HepG2 (cell line): ENCODE data around the gene ACSM3. TPM values are rescaled to one million over a fixed set of nuclear protein-coding genes. Genes with fewer than 3 reads are reported as not detected.
A peak's percentile ranks its signal among the peaks of the same experiment; 100 is the strongest.

Experiments used
- AKAP8 ChIP-seq: sonication (generic); formaldehyde crosslinking; IDR thresholded peaks from 2 replicates; pipeline ENCODE4 v1.5.1; 2020; ENCODE audit warnings: mild to moderate bottlenecking, missing genetic modification reagents
- ASH2L ChIP-seq: fragments of 300-600, 200-600 bp; sonication (generic); IDR thresholded peaks from 2 replicates; pipeline ENCODE4 v1.7.0; 2017; ENCODE audit warnings: low read depth, mild to moderate bottlenecking, moderate library complexity, mixed read lengths, low read length; ENCODE audit not compliant: insufficient read length
- ATF7 ChIP-seq, 2 experiments: fragments of 450-650 bp in 1 of 2; sonication (generic) in 1 of 2; formaldehyde crosslinking in 1 of 2; IDR thresholded peaks; 2 replicates each; pipeline versions ENCODE4 v1.4.0 to v1.6.1; 2016 to 2020; ENCODE audit warnings: antibody characterized with exemption in 1 of 2, mild to moderate bottlenecking in 1 of 2, missing genetic modification reagents in 1 of 2
- GRHL1 ChIP-seq: sonication (generic); formaldehyde crosslinking; conservative IDR thresholded peaks from 2 replicates; pipeline ENCODE4 v1.8.0; 2022; ENCODE audit warnings: missing genetic modification reagents
- HMG20B ChIP-seq: conservative IDR thresholded peaks from 2 replicates; pipeline ENCODE4 v1.6.1; 2016; ENCODE audit warnings: missing genetic modification reagents, missing compliant biosample characterization
- HOMEZ ChIP-seq: IDR thresholded peaks from 2 replicates; pipeline ENCODE4 v1.6.1; 2016; ENCODE audit warnings: low read depth
- NCOA5 ChIP-seq: sonication (generic); formaldehyde crosslinking; IDR thresholded peaks from 2 replicates; pipeline ENCODE4 v1.4.0; 2020; ENCODE audit warnings: missing genetic modification reagents
- PRDM10 ChIP-seq: sonication (generic); formaldehyde crosslinking; IDR thresholded peaks from 2 replicates; pipeline ENCODE4 v1.4.0; 2020; ENCODE audit warnings: low read depth, missing genetic modification reagents
- PRDM4 ChIP-seq: sonication (generic); formaldehyde crosslinking; IDR thresholded peaks from 2 replicates; pipeline ENCODE4 v1.9.0; 2021; ENCODE audit warnings: missing genetic modification reagents, borderline replicate concordance
- STAT5B ChIP-seq: sonication (generic); formaldehyde crosslinking; IDR thresholded peaks from 2 replicates; pipeline ENCODE4 v1.4.0; 2020; ENCODE audit warnings: missing genetic modification reagents
- SUZ12 ChIP-seq: fragments of 150-350 bp; IDR thresholded peaks from 2 replicates; pipeline ENCODE4 v1.6.1; 2014; ENCODE audit warnings: low read depth, low read length
- TFAP4 ChIP-seq: sonication (generic); IDR thresholded peaks from 2 replicates; pipeline ENCODE4 v1.6.1; 2016; ENCODE audit warnings: low read depth, borderline replicate concordance
- ZKSCAN8 ChIP-seq: IDR thresholded peaks from 2 replicates; pipeline ENCODE4 v1.6.1; 2016; ENCODE audit warnings: borderline replicate concordance, missing genetic modification reagents, missing compliant biosample characterization
- ZNF446 ChIP-seq: sonication (generic); formaldehyde crosslinking; IDR thresholded peaks from 2 replicates; pipeline ENCODE4 v1.5.0; 2020; ENCODE audit warnings: mild to moderate bottlenecking, missing genetic modification reagents
- ZNF629 ChIP-seq: sonication (generic); formaldehyde crosslinking; conservative IDR thresholded peaks from 2 replicates; pipeline ENCODE4 v1.5.0; 2020; ENCODE audit warnings: missing genetic modification reagents
- ZNF737 ChIP-seq: sonication (generic); formaldehyde crosslinking; IDR thresholded peaks from 2 replicates; pipeline ENCODE4 v1.5.0; 2020; ENCODE audit warnings: missing genetic modification reagents, mild to moderate bottlenecking, borderline replicate concordance
- ZNF747 ChIP-seq: sonication (generic); formaldehyde crosslinking; IDR thresholded peaks from 2 replicates; pipeline ENCODE4 v1.8.1; 2023; ENCODE audit warnings: missing genetic modification reagents, mild to moderate bottlenecking, borderline replicate concordance
- polyA plus RNA-seq, 8 experiments: library from polyadenylated mRNA; depleted of rRNA in 3 of 8; stranded (reverse) in 7 of 8; unstranded in 1 of 8; fragments of >200 nt; fragmentation: Illumina TruSeq in 4 of 8; extraction: Trizol in 4 of 8; gene quantifications; 2 replicates each; pipeline versions ENCODE4 v1.2.1 to v1.2.3, GENCODE V29; 2011 to 2016; ENCODE audit warnings: low read depth in 4 of 8, missing spikeins in 1 of 8, mixed read lengths in 1 of 8; ENCODE audit not compliant: insufficient read depth in 1 of 8
- total RNA-seq, 5 experiments: library from RNA; depleted of rRNA; stranded (reverse); fragments of >200 nt; fragmentation: Illumina TruSeq; extraction: Trizol; gene quantifications; 2 replicates each; pipeline ENCODE4 v1.2.3, GENCODE V29; 2016; ENCODE audit warnings: low read depth in 1 of 5

ACSM3 gene
- total and polyA plus RNA-seq, 2 of the 13 experiments (the other 11 are each of a cell fraction or from before 2014, with no cell fraction given) = 74.0 to 108 TPM

GRCh38 chr16:20741554-20742285 lies 22.1 kb upstream of the ACSM3 start, which contains the start of gene THUMPD1 (continued):
- peak; percentile 97 for TF ChIP-seq HOMEZ (CRISPR knock-in tag)
- no peak for TF ChIP-seq SUZ12
- peak; percentile 100 for TF ChIP-seq ASH2L
- peak; percentile 67 for TF ChIP-seq ZNF629 (CRISPR knock-in tag)
- peak; percentile 96 for TF ChIP-seq AKAP8 (CRISPR knock-in tag)
- TF ChIP-seq NCOA5 = peak; percentile 88; the same call in 1 of the 2 replicates
- TF ChIP-seq ZNF446 = peak; percentile 97
- no peak; the same call in 1 of the 2 replicates for TF ChIP-seq GRHL1 (CRISPR knock-in tag)
- peak; percentile 79 for TF ChIP-seq PRDM10 (CRISPR knock-in tag)
- TF ChIP-seq STAT5B = peak; percentile 90; the same call in 1 of the 2 replicates
- TF ChIP-seq TFAP4 = peak; percentile 36; the same call in 1 of the 2 replicates
- TF ChIP-seq ATF7 (IDR thresholded peaks at IDR 0.05) = no peak
- TF ChIP-seq ATF7 (CRISPR knock-in tag; IDR thresholded peaks at IDR 0.05) = peak; percentile 84; the same call in 1 of the 2 replicates
- TF ChIP-seq ZNF737 (CRISPR knock-in tag) = 0 out of 2 replicates have a peak, but pooled peaks have one; percentile 63
- peak; percentile 62; the same call in 1 of the 2 replicates for TF ChIP-seq HMG20B (CRISPR knock-in tag)
- TF ChIP-seq PRDM4 = peak; percentile 91
- TF ChIP-seq ZNF747 (CRISPR knock-in tag) = no peak; the same call in 1 of the 2 replicates
- peak; percentile 71; the same call in 1 of the 2 replicates for TF ChIP-seq ZKSCAN8 (CRISPR knock-in tag)
